HL-60/S4 treated with retinoic acid at 250 ng/mL for 4 days and 3 days (cell line): ENCODE data around the gene NAXD.

Experiments
- in situ Hi-C: fragments of 300-500 bp; cut with MboI; formaldehyde crosslinking; loops from 2 replicates; pipeline ENCODE4 v1.7.0; 2022; ENCODE audit warnings: low sequenced_read_pairs

Gene NAXD

GRCh38 chr13:110641055-110642015 lies 26.0 kb downstream of the NAXD start:
- in situ Hi-C loops = no loop called here

- in situ Hi-C loops = no loop called here
These were observed 27.1 kb downstream of the NAXD start for GRCh38 chr13:110642291-110642981.

- in situ Hi-C loops = no loop called here
These were observed 28.0 kb downstream of the NAXD start for GRCh38 chr13:110643324-110643723.

- in situ Hi-C loops = no loop called here
These were observed 28.6 kb downstream of the NAXD start for GRCh38 chr13:110643768-110644421.

GRCh38 chr13:110644892-110645521 lies 29.7 kb downstream of the NAXD start:
- in situ Hi-C loops = no loop called here

GRCh38 chr13:110645750-110646149 lies 30.4 kb downstream of the NAXD start:
- in situ Hi-C loops = no loop called here

GRCh38 chr13:110646442-110647364 lies 31.4 kb downstream of the NAXD start:
- in situ Hi-C loops = no loop called here

- in situ Hi-C loops = no loop called here
These were observed 32.0 kb downstream of the NAXD start for GRCh38 chr13:110647365-110647737.

- in situ Hi-C loops = no loop called here
These were observed 32.9 kb downstream of the NAXD start for GRCh38 chr13:110648146-110648819.

GRCh38 chr13:110648848-110649421 lies 33.6 kb downstream of the NAXD start:
- in situ Hi-C loops = no loop called here

- in situ Hi-C loops = no loop called here
These were observed 34.2 kb downstream of the NAXD start for GRCh38 chr13:110649551-110649950.

GRCh38 chr13:110650436-110650835 lies 35.1 kb downstream of the NAXD start:
- in situ Hi-C loops = no loop called here

- in situ Hi-C loops = no loop called here
These were observed 35.9 kb downstream of the NAXD start for GRCh38 chr13:110651271-110651670.

GRCh38 chr13:110651726-110652230 lies 36.4 kb downstream of the NAXD start:
- in situ Hi-C loops = no loop called here

- in situ Hi-C loops = no loop called here
These were observed 36.9 kb downstream of the NAXD start for GRCh38 chr13:110652231-110652730.

- in situ Hi-C loops = no loop called here
These were observed 37.4 kb downstream of the NAXD start for GRCh38 chr13:110652764-110653163.

- in situ Hi-C loops = no loop called here
These were observed 37.9 kb downstream of the NAXD start for GRCh38 chr13:110653271-110653670.

GRCh38 chr13:110653851-110654250 lies 38.5 kb downstream of the NAXD start:
- in situ Hi-C loops = no loop called here

- in situ Hi-C loops = no loop called here
These were observed 41.9 kb downstream of the NAXD start for GRCh38 chr13:110657196-110657595.
